GM19324 (cell line): ENCODE measurements around the gene HCCS.
"Not testable (repeated sequence)": the region's sequence is repeated elsewhere in the genome, so short reads cannot be mapped to it uniquely, and the experiment has no call there.

Experiments used
- ATAC-seq: cut with Tn5 transposase; IDR thresholded peaks from one replicate; pipeline ENCODE4 v1.9.1; 2021; ENCODE audit warnings: mild to moderate bottlenecking, moderate library complexity; ENCODE audit not compliant: unreplicated experiment, low FRiP score

Gene HCCS

DNA sequence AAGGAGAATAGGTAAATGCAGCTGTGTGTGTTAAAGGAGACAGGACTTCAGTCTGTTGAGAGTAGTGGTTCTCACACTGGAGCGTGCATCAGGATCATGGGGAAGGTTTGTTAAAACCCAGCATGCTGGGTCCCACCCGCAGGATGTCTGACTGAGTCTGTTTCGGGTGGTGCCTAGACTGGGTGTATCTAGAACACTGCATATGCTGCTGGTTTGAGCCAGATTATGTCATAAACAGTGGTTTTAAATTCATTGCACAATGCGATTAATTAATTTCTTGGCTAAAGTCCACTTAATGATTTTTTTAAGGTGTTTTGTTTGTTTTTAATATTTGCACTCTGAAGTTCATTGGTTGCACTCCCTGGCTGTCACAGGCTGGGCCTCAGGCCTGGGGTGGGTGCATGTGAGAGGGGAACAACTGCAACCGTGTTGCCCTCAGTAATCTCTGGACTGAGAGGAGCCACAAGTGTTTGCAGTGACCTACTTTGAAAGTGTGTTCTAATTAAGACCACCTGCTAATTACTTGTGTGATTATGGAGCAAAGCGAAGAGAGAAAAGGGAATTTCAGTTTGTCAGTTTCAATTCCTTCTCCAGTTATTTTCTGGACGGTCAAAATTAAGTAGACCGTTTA, 8.3 kb downstream of the HCCS start:
- no peak for ATAC-seq

DNA sequence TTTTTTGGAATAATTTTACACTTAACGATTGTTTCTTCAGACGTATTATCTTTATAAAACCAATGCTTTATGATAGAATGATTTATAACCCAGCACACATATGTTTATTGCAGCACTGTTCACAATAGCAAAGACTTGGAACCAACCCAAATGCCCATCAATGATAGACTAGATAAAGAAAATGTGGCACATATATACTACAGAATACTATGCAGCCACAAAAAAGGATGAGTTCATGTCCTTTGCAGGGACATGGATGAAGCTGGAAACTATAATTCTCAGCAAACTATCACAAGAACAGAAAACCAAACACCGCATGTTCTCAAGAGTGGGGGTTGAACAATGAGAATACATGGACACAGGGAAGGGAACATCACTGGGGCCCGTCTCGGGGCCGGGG, 12.0 kb downstream of the HCCS start:
- not testable (repeated sequence) for ATAC-seq

DNA sequence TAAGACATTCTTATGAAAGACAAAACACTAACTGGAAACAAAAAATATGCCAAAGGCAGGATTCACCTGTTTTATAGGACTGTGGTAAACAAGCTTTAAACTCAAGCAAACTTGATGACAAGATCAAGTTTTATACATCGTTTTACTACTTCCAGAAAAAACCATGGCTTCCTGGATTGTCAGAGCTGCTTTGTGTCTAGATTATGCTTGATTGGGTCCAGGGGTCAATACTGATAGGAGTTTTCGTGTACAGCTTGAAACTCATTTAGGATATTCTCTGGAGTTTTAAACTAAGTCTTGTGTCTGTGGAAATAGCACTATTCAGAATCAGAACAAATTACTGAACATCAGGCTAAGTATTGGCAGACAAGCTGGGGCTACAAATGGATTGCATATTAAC, 13.0 kb downstream of the HCCS start:
- no peak for ATAC-seq

DNA sequence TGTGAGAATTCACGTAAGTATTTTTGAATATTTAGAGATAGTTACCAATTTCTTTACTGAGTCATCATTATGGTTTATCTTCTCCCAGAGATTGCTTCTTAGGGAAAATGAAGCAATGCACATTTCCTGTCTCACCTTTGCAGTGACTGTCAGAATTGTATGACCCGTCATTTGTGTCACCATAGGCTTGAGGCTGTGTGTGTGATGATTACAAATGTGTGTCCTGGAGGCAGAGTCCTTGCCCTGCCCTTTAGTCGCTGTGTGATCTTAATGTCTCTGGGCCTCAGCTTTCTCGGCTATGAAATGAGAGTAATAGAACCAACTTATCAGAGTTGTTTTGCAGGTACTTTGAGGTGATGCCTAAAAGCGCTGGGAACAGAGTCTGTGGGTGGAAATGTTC, 13.9 kb downstream of the HCCS start:
- ATAC-seq, result no peak

DNA sequence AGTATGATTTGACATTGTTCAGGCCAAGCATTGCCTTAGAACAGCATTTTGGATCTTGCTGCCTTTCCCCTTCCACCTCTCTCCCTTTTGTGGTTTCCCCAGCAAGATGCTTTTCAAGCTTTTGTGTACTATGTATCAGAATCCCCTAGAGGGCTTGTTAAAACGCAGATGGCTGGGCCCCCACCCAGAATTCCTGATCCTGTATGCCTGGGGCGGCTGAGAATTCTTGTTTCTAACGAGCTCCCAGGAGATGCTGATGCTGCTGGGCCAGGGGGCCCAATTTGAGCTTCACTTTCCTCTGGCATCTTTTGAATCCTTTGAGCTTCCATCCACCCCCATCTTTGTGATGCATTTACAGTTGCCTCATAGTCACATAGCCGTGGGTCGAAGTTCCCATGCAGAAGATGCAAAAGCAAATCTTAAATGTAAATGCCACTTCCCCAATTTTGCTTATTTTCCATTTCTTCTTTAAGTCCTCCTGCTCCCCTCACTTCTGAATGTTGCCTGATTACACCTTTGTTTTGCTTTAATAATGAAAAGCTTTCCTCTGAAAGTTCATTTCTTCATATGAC, 18.5 kb downstream of the HCCS start:
- ATAC-seq, result no peak

DNA sequence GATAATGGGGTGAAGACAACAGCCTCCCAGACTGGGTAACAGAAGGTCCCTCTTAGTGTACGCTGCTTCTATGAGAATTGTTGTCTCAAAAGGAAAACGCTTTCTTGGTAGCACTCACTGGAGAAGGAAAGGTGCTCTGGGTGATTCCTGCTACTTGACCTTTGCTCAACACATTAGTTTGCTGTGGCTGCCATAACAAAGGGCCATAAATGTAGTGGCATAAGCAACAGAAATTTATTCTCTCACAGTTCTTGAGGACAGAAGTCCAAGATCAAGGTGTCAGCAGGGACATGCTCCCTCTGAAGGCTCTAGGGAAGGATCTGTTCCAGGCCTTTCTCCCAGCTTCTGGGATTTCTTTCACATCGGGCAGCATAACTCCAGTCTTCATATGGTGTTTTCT, 19.0 kb downstream of the HCCS start:
- no peak for ATAC-seq

DNA sequence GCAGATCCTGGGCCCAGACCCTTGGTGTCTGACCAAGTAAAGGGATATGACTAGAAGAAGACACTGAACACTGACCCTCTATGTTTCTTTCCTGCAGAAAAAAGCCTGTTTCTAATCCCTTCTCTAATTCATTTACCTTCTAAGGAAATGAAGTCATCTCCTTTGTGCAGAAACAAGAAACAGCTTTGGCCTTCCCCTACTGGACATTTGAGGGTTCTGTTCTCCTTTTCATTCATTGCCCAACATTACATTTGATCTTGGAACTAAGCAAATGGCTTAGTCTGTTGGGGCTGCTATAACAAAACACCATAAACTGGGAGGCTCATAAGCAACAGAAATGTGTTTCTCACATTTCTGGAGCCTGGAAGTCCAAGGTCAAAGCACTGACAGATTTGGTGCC, 20.0 kb downstream of the HCCS start:
- no peak for ATAC-seq

DNA sequence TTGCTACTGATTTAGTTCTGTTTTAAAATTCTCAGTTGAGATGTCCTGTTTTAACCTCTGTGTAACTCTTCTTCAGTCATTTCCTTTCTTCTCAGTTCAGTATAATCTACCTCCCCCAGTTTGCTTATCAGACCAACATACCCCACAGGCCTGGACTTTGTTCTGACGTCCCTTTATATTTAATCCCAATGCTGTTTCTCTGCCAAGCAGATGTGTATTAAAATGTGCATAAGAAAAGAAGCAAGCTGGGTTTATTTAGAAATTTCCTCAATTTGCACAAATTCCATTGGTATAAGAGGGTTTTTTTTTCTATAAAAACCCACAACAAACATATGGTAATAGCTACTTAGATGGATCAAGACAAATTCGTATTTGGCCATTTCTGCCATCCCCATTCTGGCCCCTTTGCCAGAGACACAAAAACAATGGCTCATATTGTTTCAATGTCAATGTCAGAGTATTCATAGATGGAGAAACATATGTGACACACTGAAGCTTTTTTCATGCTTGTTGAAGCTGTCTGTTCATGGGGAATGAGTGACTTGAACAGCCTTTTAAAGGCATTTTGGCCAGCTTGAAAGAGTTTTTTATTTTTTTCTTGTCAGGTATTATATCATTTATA, 24.5 kb downstream of the HCCS start:
- no peak for ATAC-seq

DNA sequence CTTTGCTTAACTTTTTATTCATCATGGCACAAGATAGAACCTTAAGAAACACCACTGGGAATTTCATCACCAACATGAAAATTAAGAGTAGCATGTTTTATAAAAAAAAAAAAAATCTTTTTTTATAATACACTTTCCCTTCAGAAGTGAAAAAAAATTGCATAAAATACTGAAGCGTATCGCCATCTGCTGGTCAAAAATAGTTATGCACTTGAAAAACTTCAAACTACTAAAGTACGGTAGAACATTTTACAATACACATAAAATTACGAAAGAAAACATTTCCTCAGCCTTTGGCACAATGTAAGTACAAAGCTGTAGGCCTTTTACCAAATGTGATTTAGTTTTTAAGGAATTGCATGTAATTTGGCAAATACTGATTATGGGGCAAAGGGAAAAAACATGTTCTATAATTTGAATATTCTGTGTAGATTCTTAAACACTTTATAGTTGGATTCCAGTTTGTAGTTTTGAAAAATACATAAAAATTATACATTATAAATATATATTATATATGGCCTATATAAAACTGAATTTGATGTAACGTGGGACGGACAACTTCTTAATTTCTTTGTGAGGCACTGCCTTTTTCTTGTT, 26.5 kb downstream of the HCCS start:
- no peak for ATAC-seq

DNA sequence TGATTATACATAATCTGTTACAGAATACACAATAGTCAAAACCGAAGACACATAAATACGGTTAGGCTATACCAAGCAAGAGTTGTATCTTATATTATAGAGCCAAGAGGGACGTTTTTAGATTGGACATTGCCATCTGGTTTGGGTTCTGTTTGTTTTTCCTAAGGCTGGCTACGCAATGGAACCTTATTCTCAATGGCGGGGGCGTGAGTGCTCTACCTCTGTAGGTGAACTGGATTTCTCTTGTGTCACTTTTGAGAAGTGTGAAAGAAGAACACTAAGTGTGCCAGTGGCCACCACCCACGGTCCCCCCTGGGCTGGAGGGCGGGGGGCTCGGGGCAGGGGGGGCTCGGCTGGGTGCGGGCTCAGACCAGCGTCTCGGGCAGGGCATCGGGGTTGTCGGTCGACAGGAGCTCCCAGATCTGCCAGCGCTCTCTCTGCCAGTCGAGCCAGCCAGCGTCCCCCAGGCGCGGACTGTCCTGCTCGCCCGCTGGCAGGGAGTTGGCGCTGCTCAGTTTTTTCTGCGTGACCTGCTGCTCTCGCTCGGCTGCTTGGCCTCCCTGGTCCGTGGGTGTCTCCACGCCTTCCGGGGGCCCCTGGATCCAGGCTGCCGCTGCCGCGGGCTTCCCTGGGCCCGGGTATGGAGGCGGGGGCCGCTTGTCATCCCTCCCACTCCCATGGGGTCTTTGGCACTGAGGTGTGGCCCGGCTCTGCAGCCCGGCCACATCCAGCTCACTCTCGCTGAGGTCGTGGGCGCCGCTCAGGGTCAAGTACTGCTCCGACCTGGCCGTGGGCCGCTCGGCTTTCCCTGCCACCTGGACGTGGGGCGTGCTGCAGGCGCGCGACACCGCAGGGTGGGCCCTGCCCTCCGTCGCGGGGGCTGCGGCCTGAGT, 27.6 kb downstream of the HCCS start:
- no peak for ATAC-seq

DNA sequence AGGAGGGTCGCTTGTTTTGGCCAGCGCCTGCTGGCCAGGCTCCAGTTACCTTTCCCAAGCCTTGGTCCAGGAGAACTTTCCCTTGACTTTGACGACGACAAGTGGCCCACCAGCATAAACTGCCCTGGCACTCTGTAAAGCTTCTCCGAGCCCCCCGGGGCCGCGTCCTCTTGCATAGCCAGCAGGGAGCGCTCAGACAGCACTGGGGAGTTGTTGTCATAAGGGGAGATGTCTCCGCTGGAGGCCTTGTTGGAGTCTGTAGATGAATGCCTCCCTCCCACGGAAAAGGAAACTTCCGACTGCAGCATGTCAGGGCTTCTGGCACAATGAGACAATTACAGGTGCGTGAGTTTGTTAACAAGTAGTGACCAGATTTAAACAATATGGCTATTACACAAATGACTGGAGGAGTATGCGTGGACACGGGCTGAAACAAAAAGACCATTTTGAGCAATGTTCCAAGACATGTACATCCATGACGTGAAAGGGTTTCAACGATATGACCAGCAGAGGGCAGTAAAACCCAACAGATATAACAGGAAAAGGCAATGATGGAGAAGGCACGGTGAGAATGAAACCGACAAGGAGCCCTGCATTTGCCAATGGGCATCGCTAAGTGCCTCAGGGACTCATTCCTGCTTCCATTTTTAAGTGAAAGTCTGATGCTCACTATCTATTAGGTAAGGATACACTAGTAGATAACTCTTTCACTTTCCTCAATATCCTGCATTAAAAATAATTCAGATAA, 33.0 kb downstream of the HCCS start:
- ATAC-seq, result no peak

DNA sequence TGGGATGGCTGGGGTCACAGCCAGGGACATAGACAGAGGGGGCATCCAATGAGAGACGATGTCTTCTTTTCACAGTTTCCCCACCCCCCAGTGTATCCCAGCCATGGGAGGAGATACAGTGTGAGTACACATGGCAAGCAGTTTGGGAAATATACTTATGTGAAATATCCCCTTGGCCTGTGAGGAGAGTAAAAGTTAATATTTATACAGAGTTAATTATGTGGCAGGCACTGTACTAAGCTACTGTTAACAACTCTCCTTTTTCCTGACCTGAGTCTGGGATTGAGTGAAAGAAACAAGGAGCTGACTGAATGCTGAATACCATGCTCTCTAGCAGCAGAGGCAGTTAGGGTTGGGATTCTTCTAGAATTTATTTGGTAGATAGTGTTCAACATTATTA, 35.3 kb downstream of the HCCS start:
- ATAC-seq, result no peak

DNA sequence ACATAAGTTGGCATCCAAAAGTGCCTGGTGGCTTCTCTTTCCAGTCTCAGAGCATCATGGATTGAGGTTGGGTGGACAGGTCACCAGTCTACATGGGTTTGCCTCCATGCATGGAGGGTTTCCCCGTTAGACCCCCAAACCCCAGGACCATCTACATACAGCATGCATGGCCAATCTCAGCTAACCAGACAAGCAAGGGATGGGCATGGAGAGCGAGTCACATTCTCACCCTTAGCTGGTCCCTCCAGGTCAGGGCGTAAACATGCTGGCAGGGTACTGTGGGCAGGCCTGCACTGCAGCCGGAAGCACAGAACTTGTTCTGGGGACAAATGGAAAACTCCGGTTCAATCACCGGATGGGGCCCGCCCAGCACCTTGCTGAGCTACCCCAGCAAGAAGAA, 37.3 kb downstream of the HCCS start:
- ATAC-seq, result no peak

DNA sequence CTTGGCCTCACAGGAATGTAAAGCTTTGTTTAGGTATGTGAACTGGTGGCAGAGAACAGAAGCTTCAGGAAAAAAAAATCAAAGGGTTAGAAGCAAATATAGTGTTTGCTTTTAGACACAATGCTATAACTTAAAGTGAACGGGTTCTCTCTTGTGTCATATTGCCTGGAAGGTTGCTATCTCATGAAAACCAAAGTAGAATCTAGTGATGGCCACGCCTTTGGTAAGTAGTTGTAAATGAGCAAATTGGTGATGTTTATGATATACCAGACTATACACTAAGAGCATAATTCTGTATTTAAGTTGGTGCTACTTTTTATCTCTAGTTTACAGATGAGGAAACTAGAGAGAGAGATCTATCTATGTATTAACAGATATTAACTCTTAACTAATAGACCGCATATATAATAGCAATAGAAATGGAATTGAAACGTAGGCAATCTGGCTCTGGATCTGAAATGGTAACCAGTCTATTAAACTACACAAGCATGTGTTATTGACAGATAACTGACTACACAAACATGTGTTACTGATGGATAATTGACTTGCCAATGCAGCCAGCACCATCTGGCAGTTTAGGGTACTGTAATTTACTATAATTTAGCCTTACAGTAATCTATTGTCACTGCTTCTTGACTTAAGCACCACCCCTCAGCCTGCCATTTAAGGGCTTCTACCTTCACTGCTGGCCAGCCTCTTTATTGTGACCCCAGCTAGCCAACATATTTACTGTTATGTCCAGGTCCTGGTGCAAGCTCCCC, 40.8 kb downstream of the HCCS start:
- no peak for ATAC-seq

DNA sequence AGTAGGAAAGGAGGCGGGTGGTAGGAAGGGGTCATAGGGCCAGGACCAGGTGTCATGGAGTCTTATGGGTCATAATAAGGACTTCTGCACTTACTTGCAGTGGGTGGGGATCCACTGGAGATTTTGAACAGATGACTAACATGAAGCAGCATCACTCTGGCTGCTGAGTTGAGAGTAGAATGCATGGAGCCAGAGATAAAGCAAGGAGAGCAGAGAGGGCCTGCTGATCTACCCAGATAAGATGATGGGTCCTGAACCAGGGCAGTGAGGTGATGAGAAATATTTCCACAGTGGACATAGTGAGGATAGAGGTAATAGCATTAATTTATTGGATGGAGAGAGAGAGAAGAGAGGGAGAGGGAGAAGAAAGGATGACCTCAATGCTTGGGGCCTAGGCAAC, 48.0 kb downstream of the HCCS start:
- ATAC-seq, result no peak

DNA sequence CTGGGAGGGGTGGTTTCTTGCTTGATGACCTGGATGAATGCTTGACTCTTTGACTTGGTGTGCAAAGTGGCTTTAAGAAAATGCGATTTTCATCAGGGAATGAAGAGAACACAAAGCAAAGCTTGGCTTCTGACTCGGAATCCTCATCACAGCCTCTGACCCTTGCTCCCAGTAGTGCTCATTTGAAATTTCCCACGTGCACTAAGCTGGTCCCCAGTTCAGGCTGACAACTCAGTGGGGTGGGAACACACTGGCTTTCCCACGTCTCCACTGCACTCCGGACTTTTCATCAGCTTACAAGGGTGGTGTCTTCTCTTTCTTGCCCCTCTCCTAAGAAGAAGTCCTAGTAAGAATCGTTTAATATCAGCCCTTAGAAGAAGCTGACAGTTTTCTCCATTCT, 53.3 kb downstream of the HCCS start:
- no peak for ATAC-seq

DNA sequence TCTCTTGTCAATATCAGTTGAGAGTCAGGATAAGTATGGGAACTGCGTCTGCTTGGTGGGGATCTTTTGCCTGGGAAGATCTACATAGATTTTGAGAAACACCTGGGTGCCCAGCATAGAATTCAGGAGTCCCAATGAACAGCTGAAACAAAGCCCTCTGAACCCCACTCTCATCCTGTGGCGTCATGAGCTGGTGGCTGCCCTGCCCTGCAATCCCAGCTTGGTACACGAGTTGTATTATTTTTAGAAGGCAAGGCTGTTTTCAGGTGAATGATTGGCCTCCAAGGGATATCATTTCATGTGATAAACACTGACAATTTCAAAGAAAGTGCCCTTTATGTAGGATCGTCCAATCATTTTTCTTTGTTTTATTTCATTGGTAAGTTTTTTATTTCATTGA, 60.8 kb downstream of the HCCS start:
- ATAC-seq, result no peak

DNA sequence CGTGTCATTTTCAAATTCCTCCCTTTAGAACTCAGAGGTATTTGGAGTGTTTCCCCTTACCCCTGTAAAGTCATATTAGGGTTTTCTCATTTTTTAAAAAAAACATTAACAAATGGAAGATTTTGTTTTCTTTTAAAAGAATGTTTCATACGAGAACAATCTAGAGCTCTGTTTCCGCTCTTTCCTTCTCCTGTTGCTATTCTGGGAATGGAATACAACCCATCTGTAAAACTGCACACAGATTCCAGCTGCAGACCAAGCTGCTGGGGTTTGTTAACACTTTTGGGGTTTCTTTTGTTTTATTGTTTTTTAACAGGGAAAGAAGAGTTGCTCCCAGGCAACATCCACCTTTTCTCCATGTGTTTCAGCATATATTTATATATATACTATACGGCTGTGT, 61.3 kb downstream of the HCCS start:
- no peak for ATAC-seq
